ENCODE results near the gene FOXC2. TPM values are rescaled to one million over a fixed set of nuclear protein-coding genes. Genes with fewer than 3 reads are reported as not detected.

FOXC2 gene
- total RNA-seq, 4 donors from 2014 or later: 0.56 TPM; not detected in 3

- TF ChIP-seq POLR2A (IDR thresholded peaks at IDR 0.05): no peak
- TF ChIP-seq, protein P1, sequence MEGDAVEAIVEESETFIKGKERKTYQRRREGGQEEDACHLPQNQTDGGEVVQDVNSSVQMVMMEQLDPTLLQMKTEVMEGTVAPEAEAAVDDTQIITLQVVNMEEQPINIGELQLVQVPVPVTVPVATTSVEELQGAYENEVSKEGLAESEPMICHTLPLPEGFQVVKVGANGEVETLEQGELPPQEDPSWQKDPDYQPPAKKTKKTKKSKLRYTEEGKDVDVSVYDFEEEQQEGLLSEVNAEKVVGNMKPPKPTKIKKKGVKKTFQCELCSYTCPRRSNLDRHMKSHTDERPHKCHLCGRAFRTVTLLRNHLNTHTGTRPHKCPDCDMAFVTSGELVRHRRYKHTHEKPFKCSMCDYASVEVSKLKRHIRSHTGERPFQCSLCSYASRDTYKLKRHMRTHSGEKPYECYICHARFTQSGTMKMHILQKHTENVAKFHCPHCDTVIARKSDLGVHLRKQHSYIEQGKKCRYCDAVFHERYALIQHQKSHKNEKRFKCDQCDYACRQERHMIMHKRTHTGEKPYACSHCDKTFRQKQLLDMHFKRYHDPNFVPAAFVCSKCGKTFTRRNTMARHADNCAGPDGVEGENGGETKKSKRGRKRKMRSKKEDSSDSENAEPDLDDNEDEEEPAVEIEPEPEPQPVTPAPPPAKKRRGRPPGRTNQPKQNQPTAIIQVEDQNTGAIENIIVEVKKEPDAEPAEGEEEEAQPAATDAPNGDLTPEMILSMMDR (IDR thresholded peaks at IDR 0.05): no peak
- TF ChIP-seq EP300 (IDR thresholded peaks at IDR 0.05): no peak
- no peak for DNase-seq (ENCODE audit: low spot score in 2 of 2)
- Histone ChIP-seq H3K9me3 (no peaks in the 10 kb centered on the region), H3K36me3 (peaks cover 87% of the 10 kb centered on the region), H3K4me1 (no peaks in the 10 kb centered on the region), H3K27ac (no peak overlapping the region), H3K27me3 (no peaks in the 10 kb centered on the region), H3K4me3 (no peak overlapping the region)
- 85% methylated on average over 6 of the region's 6 CpGs for WGBS
Measured at GRCh38 chr16:86540894-86541293, 25.7 kb upstream of the FOXC2 start.

DNA sequence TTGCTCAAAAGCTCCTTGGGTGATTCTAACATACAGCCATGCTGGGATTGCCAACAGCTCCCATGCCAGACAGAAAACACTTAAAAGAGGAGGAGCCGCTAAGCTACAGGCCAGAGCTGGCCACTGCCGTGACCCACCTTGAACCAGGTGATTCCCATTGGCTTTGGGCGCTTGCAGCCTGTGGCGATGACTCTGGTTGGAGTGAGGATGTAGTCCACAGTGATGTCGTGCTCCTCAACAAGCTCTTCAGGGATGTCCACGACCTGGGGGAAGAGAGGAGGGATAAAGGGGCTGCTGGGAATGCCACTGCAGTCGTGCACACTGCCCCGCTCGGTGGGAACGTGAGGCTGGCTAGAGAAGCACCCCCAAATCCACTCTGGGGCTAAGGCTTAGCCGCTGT, 25.1 kb upstream of the FOXC2 start:
- H3K27ac ChIP-seq: no peak overlapping the region
- no peak for TF ChIP-seq POLR2AphosphoS5 (IDR thresholded peaks at IDR 0.05)
- no peak for TF ChIP-seq EP300 (IDR thresholded peaks at IDR 0.05)
- TF ChIP-seq, protein P1 (IDR thresholded peaks at IDR 0.05): no peak
- TF ChIP-seq POLR2A (IDR thresholded peaks at IDR 0.05): no peak
- H3K4me3 ChIP-seq: no peak overlapping the region
- H3K36me3 ChIP-seq: peaks cover 86% of the 10 kb centered on the region
- DNase-seq (ENCODE audit: low spot score in 2 of 2): no peak
- WGBS: 96% methylated on average over 6 of the region's 11 CpGs
- H3K27me3 ChIP-seq: no peaks in the 10 kb centered on the region
- H3K9me3 ChIP-seq: no peaks in the 10 kb centered on the region
- H3K4me1 ChIP-seq: no peaks in the 10 kb centered on the region

- TF ChIP-seq POLR2A (IDR thresholded peaks at IDR 0.05) (no peak), POLR2AphosphoS5 (IDR thresholded peaks at IDR 0.05) (no peak), EP300 (IDR thresholded peaks at IDR 0.05) (no peak)
- TF ChIP-seq, protein P1 (IDR thresholded peaks at IDR 0.05): no peak
- WGBS: 88% methylated on average over 21 of the region's 21 CpGs
- H3K27me3 ChIP-seq: no peaks in the 10 kb centered on the region
- DNase-seq (ENCODE audit: low spot score in 2 of 2): no peak
- H3K4me3 ChIP-seq: no peak overlapping the region
- H3K9me3 ChIP-seq: no peaks in the 10 kb centered on the region
- H3K27ac ChIP-seq: no peak overlapping the region
- no peaks in the 10 kb centered on the region for H3K4me1 ChIP-seq
- H3K36me3 ChIP-seq: peaks cover 79% of the 10 kb centered on the region
Measured at GRCh38 chr16:86542756-86543750, 23.6 kb upstream of the FOXC2 start.

DNA sequence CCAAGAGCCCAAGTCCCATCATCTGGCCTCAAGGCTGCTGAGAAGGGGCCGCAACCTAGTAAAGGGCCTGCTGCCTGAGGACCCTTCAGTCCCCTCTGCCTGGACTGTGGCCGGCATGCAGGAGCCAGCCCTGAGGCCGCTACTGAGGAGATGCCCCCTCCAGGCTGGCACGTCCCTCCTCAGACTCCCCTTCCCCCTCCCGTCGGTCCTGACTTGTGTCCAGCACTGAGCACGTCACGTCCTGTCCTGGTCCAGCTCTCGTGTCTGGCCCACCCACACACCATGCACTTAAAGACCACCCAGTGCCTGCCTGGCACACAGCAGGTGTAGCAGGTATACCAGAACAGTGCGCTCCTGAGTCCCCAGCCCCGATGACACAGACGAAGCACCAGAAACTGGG, 21.1 kb upstream of the FOXC2 start:
- no peak overlapping the region for H3K4me3 ChIP-seq
- no peaks in the 10 kb centered on the region for H3K9me3 ChIP-seq
- H3K4me1 ChIP-seq: no peaks in the 10 kb centered on the region
- no peak for DNase-seq (ENCODE audit: low spot score in 2 of 2)
- no peak overlapping the region for H3K27ac ChIP-seq
- 88% methylated on average over 10 of the region's 12 CpGs for WGBS
- TF ChIP-seq, protein P1 (IDR thresholded peaks at IDR 0.05): no peak
- no peak for TF ChIP-seq POLR2A (IDR thresholded peaks at IDR 0.05)
- no peak for TF ChIP-seq POLR2AphosphoS5 (IDR thresholded peaks at IDR 0.05)
- TF ChIP-seq EP300 (IDR thresholded peaks at IDR 0.05): no peak
- peaks cover 69% of the 10 kb centered on the region for H3K36me3 ChIP-seq
- no peaks in the 10 kb centered on the region for H3K27me3 ChIP-seq

DNA sequence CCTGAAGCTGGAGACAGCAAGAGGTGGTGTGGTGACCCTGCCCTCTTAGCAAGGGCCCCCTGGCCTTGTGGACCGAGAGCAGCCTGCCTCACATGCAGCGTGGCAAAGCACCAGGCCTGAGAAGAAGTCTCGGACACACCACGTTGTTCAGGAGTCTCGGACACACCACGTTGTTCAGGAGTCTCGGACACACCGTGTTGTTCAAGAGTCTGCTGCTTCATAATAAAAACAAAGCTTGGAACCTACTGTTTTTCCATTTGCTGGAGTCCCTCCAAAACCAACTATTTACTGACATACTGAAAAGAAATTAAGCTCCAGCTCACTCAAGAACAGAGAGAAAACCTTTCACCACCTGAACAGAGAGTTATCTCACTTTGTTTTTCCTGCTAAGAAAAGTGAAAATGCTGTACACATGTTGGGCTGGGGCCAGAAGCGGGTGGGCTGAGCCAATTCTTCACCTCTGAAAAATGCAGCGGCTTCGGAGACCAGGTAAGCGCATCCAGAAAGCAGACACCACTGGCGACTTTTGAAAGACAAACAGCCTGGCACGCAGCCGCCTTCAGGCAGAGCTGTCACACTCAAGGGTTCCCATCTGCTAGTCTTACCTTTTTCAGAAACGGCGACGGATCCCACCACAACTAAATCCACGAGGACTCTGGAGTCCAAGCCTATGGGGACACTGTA, 20.5 kb upstream of the FOXC2 start:
- TF ChIP-seq POLR2AphosphoS5 (IDR thresholded peaks at IDR 0.05): no peak
- no peak for TF ChIP-seq EP300 (IDR thresholded peaks at IDR 0.05)
- TF ChIP-seq POLR2A (IDR thresholded peaks at IDR 0.05): no peak
- TF ChIP-seq, protein P1 (IDR thresholded peaks at IDR 0.05): no peak
- DNase-seq (ENCODE audit: low spot score in 2 of 2): no peak
- Histone ChIP-seq H3K4me1 (no peaks in the 10 kb centered on the region), H3K4me3 (no peak overlapping the region), H3K36me3 (peaks cover 68% of the 10 kb centered on the region), H3K9me3 (no peaks in the 10 kb centered on the region), H3K27me3 (no peaks in the 10 kb centered on the region), H3K27ac (no peak overlapping the region)
- 82% methylated on average over 19 of the region's 19 CpGs for WGBS

All from suprapubic skin (tissue), 4 donors.